ENCODE results near the gene FARP1. TPM values are rescaled to one million over a fixed set of nuclear protein-coding genes. Genes with fewer than 3 reads are reported as not detected.
A peak's percentile ranks its signal among the peaks of the same experiment; 100 is the strongest.

The FARP1 gene
- total and polyA plus RNA-seq, 2 of the 13 experiments (the other 11 are each of a cell fraction or from before 2014, with no cell fraction given): 70.6 to 126 TPM

DNA sequence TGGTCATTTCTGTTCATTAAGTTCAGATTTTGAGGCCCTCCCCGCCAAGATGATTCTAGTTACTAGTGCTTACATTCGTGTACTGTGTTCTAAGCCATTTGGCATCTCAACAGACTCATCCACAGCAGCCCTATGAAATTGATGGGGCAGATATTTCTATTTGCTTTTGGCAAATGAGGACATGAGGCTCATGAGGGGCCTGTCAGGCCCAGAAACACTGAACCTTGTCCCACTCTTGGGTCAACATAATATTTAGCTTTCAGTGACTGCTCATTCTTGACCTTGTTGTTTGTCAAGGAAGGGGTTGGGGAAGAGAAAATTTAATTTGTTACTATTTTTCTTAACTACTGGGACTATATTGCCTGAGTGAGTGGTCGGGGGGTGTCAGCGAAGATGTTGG, 126.5 kb downstream of the FARP1 start (continued):
- TF ChIP-seq KAT8 (CRISPR knock-in tag; IDR thresholded peaks at IDR 0.05): 0 out of 2 replicates have a peak, but pooled peaks have one; percentile 18
- TF ChIP-seq, protein P1, sequence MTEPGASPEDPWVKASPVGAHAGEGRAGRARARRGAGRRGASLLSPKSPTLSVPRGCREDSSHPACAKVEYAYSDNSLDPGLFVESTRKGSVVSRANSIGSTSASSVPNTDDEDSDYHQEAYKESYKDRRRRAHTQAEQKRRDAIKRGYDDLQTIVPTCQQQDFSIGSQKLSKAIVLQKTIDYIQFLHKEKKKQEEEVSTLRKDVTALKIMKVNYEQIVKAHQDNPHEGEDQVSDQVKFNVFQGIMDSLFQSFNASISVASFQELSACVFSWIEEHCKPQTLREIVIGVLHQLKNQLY (CRISPR knock-in tag; IDR thresholded peaks at IDR 0.05): 0 out of 2 replicates have a peak, but pooled peaks have one; percentile 48
- TF ChIP-seq ZKSCAN8 (CRISPR knock-in tag; IDR thresholded peaks at IDR 0.05; ENCODE audit: borderline replicate concordance): peak; percentile 24; the same call in 1 of the 2 replicates
- peak; percentile 35; the same call in 1 of the 2 replicates for TF ChIP-seq SIX1 (CRISPR knock-in tag; IDR thresholded peaks at IDR 0.05; ENCODE audit: borderline replicate concordance)
- peak; percentile 22; the same call in 1 of the 2 replicates for TF ChIP-seq DPF2 (CRISPR knock-in tag; IDR thresholded peaks at IDR 0.05; ENCODE audit: borderline replicate concordance, low read depth)
- TF ChIP-seq, protein P2, sequence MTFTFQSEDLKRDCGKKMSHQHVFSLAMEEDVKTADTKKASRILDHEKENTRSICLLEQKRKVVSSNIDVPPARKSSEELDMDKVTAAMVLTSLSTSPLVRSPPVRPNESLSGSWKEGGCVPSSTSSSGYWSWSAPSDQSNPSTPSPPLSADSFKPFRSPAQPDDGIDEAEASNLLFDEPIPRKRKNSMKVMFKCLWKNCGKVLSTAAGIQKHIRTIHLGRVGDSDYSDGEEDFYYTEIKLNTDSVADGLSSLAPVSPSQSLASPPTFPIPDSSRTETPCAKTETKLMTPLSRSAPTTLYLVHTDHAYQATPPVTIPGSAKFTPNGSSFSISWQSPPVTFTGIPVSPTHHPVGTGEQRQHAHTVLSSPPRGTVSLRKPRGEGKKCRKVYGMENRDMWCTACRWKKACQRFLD (CRISPR knock-in tag; IDR thresholded peaks at IDR 0.05; ENCODE audit: borderline replicate concordance): no peak
- TF ChIP-seq RXRB (CRISPR knock-in tag; IDR thresholded peaks at IDR 0.05; ENCODE audit: borderline replicate concordance): peak; percentile 79
- TF ChIP-seq RBM22 (optimal IDR thresholded peaks at IDR 0.05; ENCODE audit: low read length): peak; percentile 45
- peak; percentile 54; the same call in 1 of the 2 replicates for TF ChIP-seq NR2C2 (CRISPR knock-in tag; IDR thresholded peaks at IDR 0.05; ENCODE audit: borderline replicate concordance)
- TF ChIP-seq ZNF382 (CRISPR knock-in tag; IDR thresholded peaks at IDR 0.05; ENCODE audit: borderline replicate concordance): no peak
- no peak for TF ChIP-seq ZNF766 (CRISPR knock-in tag; IDR thresholded peaks at IDR 0.05; ENCODE audit: borderline replicate concordance)
- 0 out of 2 replicates have a peak, but pooled peaks have one; percentile 33 for TF ChIP-seq ZMYM4 (CRISPR knock-in tag; IDR thresholded peaks at IDR 0.05)
- peak; percentile 73; the same call in 1 of the 2 replicates for TF ChIP-seq MEIS2 (CRISPR knock-in tag; IDR thresholded peaks at IDR 0.05)
- TF ChIP-seq ZBTB7B (CRISPR knock-in tag; IDR thresholded peaks at IDR 0.05): peak; percentile 54; the same call in 1 of the 2 replicates
- TF ChIP-seq FOXP1 (IDR thresholded peaks at IDR 0.05): no peak
- TF ChIP-seq FOXP1 (CRISPR knock-in tag; IDR thresholded peaks at IDR 0.05): peak; percentile 67; the same call in 1 of the 2 replicates
- TF ChIP-seq ISL2 (CRISPR knock-in tag; IDR thresholded peaks at IDR 0.05): 0 out of 2 replicates have a peak, but pooled peaks have one; percentile 53
- no peak for TF ChIP-seq MYC (CRISPR knock-in tag; IDR thresholded peaks at IDR 0.05; ENCODE audit: borderline replicate concordance)
- peak in 1 of 2 experiments; percentile 15; a peak in 1 of 4 replicates for TF ChIP-seq POLR2A (IDR thresholded peaks at IDR 0.05; ENCODE audit: insufficient read depth in 1 of 2, low read depth in 2 of 2, low read length in 2 of 2)
- TF ChIP-seq, protein P3, sequence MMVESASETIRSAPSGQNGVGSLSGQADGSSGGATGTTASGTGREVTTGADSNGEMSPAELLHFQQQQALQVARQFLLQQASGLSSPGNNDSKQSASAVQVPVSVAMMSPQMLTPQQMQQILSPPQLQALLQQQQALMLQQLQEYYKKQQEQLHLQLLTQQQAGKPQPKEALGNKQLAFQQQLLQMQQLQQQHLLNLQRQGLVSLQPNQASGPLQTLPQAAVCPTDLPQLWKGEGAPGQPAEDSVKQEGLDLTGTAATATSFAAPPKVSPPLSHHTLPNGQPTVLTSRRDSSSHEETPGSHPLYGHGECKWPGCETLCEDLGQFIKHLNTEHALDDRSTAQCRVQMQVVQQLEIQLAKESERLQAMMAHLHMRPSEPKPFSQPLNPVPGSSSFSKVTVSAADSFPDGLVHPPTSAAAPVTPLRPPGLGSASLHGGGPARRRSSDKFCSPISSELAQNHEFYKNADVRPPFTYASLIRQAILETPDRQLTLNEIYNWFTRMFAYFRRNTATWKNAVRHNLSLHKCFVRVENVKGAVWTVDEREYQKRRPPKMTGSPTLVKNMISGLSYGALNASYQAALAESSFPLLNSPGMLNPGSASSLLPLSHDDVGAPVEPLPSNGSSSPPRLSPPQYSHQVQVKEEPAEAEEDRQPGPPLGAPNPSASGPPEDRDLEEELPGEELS (CRISPR knock-in tag; IDR thresholded peaks at IDR 0.05): peak; percentile 78
- peak; percentile 40; the same call in 1 of the 2 replicates for TF ChIP-seq BCL6 (CRISPR knock-in tag; IDR thresholded peaks at IDR 0.05)
- peak; percentile 88 for TF ChIP-seq PHF21A (CRISPR knock-in tag; IDR thresholded peaks at IDR 0.05)
- TF ChIP-seq, protein P4, sequence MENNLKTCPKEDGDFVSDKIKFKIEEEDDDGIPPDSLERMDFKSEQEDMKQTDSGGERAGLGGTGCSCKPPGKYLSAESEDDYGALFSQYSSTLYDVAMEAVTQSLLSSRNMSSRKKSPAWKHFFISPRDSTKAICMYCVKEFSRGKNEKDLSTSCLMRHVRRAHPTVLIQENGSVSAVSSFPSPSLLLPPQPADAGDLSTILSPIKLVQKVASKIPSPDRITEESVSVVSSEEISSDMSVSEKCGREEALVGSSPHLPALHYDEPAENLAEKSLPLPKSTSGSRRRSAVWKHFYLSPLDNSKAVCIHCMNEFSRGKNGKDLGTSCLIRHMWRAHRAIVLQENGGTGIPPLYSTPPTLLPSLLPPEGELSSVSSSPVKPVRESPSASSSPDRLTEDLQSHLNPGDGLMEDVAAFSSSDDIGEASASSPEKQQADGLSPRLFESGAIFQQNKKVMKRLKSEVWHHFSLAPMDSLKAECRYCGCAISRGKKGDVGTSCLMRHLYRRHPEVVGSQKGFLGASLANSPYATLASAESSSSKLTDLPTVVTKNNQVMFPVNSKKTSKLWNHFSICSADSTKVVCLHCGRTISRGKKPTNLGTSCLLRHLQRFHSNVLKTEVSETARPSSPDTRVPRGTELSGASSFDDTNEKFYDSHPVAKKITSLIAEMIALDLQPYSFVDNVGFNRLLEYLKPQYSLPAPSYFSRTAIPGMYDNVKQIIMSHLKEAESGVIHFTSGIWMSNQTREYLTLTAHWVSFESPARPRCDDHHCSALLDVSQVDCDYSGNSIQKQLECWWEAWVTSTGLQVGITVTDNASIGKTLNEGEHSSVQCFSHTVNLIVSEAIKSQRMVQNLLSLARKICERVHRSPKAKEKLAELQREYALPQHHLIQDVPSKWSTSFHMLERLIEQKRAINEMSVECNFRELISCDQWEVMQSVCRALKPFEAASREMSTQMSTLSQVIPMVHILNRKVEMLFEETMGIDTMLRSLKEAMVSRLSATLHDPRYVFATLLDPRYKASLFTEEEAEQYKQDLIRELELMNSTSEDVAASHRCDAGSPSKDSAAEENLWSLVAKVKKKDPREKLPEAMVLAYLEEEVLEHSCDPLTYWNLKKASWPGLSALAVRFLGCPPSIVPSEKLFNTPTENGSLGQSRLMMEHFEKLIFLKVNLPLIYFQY (CRISPR knock-in tag; IDR thresholded peaks at IDR 0.05; ENCODE audit: borderline replicate concordance): 0 out of 2 replicates have a peak, but pooled peaks have one; percentile 39
- TF ChIP-seq POLR2G (IDR thresholded peaks at IDR 0.05; ENCODE audit: low read depth, low read length): peak; percentile 58
- 0 out of 2 replicates have a peak, but pooled peaks have one; percentile 10 for TF ChIP-seq STAG1 (CRISPR knock-in tag; IDR thresholded peaks at IDR 0.05)

All from HepG2 (cell line).